SK-N-SH (cell line): ENCODE measurements around the gene SERPINB8.

Experiments
- CHD2 ChIP-seq: fragments of 150-350 bp; IDR thresholded peaks from 2 replicates; pipeline ENCODE4 v1.6.1; 2018; ENCODE audit warnings: low read length; ENCODE audit not compliant: partially characterized antibody
- EP300 ChIP-seq, 2 experiments: IDR thresholded peaks; 2 replicates each; pipeline versions ENCODE4 v1.4.0 to v1.6.1; 2012; ENCODE audit warnings: borderline replicate concordance in 1 of 2, low read depth in 1 of 2, low read length in 1 of 2
- EZH2phosphoT487 ChIP-seq: fragments of 200-600 bp; sonication (generic); IDR thresholded peaks from 2 replicates; pipeline ENCODE4 v1.6.1; 2017; ENCODE audit warnings: low read depth, mixed run types, mild to moderate bottlenecking, antibody characterized with exemption, moderate library complexity, borderline replicate concordance
- FOXM1 ChIP-seq: IDR thresholded peaks from 2 replicates; pipeline ENCODE4 v1.4.0; 2012; ENCODE audit warnings: low read depth, mild to moderate bottlenecking
- JUND ChIP-seq: IDR thresholded peaks from 2 replicates; pipeline ENCODE4 v1.4.0; 2012
- NFIC ChIP-seq: IDR thresholded peaks from 2 replicates; pipeline ENCODE4 v1.4.0; 2012; ENCODE audit warnings: borderline replicate concordance
- POLR2AphosphoS5 ChIP-seq: IDR thresholded peaks from 2 replicates; pipeline ENCODE4 v1.6.1; 2012; ENCODE audit warnings: low read depth, low read length
- RAD21 ChIP-seq: IDR thresholded peaks from 2 replicates; pipeline ENCODE4 v1.6.1; 2012; ENCODE audit warnings: mild to moderate bottlenecking, low read length
- RCOR1 ChIP-seq: fragments of 150-350 bp; IDR thresholded peaks from 2 replicates; pipeline ENCODE4 v1.6.1; 2017; ENCODE audit warnings: antibody characterized with exemption, low read length
- SMC3 ChIP-seq: IDR thresholded peaks from 2 replicates; pipeline ENCODE4 v1.6.1; 2012; ENCODE audit warnings: low read depth, low read length, improper control_type of control experiment
- TAF1 ChIP-seq: IDR thresholded peaks from 2 replicates; pipeline ENCODE4 v1.6.1; 2012; ENCODE audit warnings: low read depth, mild to moderate bottlenecking, low read length, moderate library complexity, borderline replicate concordance
- TF ChIP-seq, protein P1 (sequence below): fragments of 200-600 bp; sonication (generic); IDR thresholded peaks from 2 replicates; pipeline ENCODE4 v1.6.1; 2017; ENCODE audit warnings: antibody characterized with exemption, mild to moderate bottlenecking, moderate library complexity
- TF ChIP-seq, protein P2 (sequence below): IDR thresholded peaks from 2 replicates; pipeline ENCODE4 v1.4.0; 2012; ENCODE audit warnings: low read depth

DNA sequence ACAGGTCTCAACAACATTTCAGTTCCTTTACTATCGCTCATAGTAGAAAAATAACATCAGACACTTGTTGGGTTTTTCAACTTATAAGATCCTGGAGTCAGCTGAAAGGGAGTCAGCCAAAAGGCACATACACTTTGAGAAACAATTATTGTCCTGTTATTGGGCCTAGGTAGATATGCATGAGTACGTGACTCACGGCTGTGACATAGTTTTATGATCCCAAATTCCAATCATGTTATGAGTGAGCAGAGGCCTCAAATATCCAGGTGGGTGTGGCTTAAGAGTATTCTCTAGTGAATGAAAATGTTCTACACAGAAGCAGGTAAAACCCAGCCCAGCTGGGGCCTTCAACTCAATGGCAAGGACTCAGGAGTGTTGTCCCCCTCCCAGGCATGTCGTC is 27.2 kb downstream of the SERPINB8 start:
- TF ChIP-seq CHD2 (no peak), RAD21 (no peak), NFIC (no peak), TAF1 (no peak), JUND (no peak), POLR2AphosphoS5 (no peak), FOXM1 (no peak), EZH2phosphoT487 (no peak), EP300 (IDR thresholded peaks at IDR 0.05; ENCODE audit: borderline replicate concordance in 1 of 2, low read depth in 1 of 2, low read length in 1 of 2) (no peak), SMC3 (no peak), RCOR1 (no peak)
- TF ChIP-seq, protein P1, sequence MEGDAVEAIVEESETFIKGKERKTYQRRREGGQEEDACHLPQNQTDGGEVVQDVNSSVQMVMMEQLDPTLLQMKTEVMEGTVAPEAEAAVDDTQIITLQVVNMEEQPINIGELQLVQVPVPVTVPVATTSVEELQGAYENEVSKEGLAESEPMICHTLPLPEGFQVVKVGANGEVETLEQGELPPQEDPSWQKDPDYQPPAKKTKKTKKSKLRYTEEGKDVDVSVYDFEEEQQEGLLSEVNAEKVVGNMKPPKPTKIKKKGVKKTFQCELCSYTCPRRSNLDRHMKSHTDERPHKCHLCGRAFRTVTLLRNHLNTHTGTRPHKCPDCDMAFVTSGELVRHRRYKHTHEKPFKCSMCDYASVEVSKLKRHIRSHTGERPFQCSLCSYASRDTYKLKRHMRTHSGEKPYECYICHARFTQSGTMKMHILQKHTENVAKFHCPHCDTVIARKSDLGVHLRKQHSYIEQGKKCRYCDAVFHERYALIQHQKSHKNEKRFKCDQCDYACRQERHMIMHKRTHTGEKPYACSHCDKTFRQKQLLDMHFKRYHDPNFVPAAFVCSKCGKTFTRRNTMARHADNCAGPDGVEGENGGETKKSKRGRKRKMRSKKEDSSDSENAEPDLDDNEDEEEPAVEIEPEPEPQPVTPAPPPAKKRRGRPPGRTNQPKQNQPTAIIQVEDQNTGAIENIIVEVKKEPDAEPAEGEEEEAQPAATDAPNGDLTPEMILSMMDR: no peak
- TF ChIP-seq, protein P2, sequence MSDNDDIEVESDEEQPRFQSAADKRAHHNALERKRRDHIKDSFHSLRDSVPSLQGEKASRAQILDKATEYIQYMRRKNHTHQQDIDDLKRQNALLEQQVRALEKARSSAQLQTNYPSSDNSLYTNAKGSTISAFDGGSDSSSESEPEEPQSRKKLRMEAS: no peak
